Measurements from ENCODE around the gene RTN4RL1. TPM values are rescaled to one million over a fixed set of nuclear protein-coding genes. Genes with fewer than 3 reads are reported as not detected.
A peak's percentile ranks its signal among the peaks of the same experiment; 100 is the strongest.

Gene RTN4RL1
- total RNA-seq, 1 donor from 2014 or later, result not detected

GRCh38 chr17:2050300-2051060 is 25.3 kb upstream of the RTN4RL1 start:
- Histone ChIP-seq H3K36me3 (ENCODE audit: control insufficient read depth, insufficient read depth, low read length) (no peaks in the 10 kb centered on the region), H3K4me3 (ENCODE audit: low read depth, low read length) (peak overlapping the region; percentile 43), H3K27me3 (ENCODE audit: control insufficient read depth, insufficient read depth, low read length) (peaks cover 19% of the 10 kb centered on the region)
- DNase-seq (ENCODE audit: low read depth), result no peak
- no peak for TF ChIP-seq CTCF (IDR thresholded peaks at IDR 0.05; ENCODE audit: insufficient read depth, low read length, poor library complexity, severe bottlenecking)

GRCh38 chr17:2049333-2050299 is 24.5 kb upstream of the RTN4RL1 start:
- DNase-seq (ENCODE audit: low read depth), result no peak
- no peaks in the 10 kb centered on the region for H3K36me3 ChIP-seq (ENCODE audit: control insufficient read depth, insufficient read depth, low read length)
- no peak for TF ChIP-seq CTCF (IDR thresholded peaks at IDR 0.05; ENCODE audit: insufficient read depth, low read length, poor library complexity, severe bottlenecking)
- peak overlapping the region; percentile 58 for H3K4me3 ChIP-seq (ENCODE audit: low read depth, low read length)
- peaks cover 19% of the 10 kb centered on the region for H3K27me3 ChIP-seq (ENCODE audit: control insufficient read depth, insufficient read depth, low read length)

GRCh38 chr17:2048805-2049204 is 23.7 kb upstream of the RTN4RL1 start:
- DNase-seq (ENCODE audit: low read depth), result no peak
- H3K4me3 ChIP-seq (ENCODE audit: low read depth, low read length), result peak overlapping the region; percentile 58
- TF ChIP-seq CTCF (IDR thresholded peaks at IDR 0.05; ENCODE audit: insufficient read depth, low read length, poor library complexity, severe bottlenecking), result no peak

GRCh38 chr17:2047590-2047989 is 22.5 kb upstream of the RTN4RL1 start:
- no peak for TF ChIP-seq CTCF (IDR thresholded peaks at IDR 0.05; ENCODE audit: insufficient read depth, low read length, poor library complexity, severe bottlenecking)
- H3K4me3 ChIP-seq (ENCODE audit: low read depth, low read length), result no peak overlapping the region
- H3K36me3 ChIP-seq (ENCODE audit: control insufficient read depth, insufficient read depth, low read length), result peaks cover 2% of the 10 kb centered on the region
- peaks cover 16% of the 10 kb centered on the region for H3K27me3 ChIP-seq (ENCODE audit: control insufficient read depth, insufficient read depth, low read length)
- DNase-seq (ENCODE audit: low read depth), result no peak

More at GRCh38 chr17:2048805-2049204, 23.7 kb upstream of the RTN4RL1 start:
- peaks cover 2% of the 10 kb centered on the region for H3K36me3 ChIP-seq (ENCODE audit: control insufficient read depth, insufficient read depth, low read length)
- H3K27me3 ChIP-seq (ENCODE audit: control insufficient read depth, insufficient read depth, low read length), result peaks cover 19% of the 10 kb centered on the region

GRCh38 chr17:2044263-2044894 is 19.2 kb upstream of the RTN4RL1 start:
- H3K4me3 ChIP-seq (ENCODE audit: low read depth, low read length), result no peak overlapping the region
- DNase-seq (ENCODE audit: low read depth), result no peak
- H3K36me3 ChIP-seq (ENCODE audit: control insufficient read depth, insufficient read depth, low read length), result peaks cover 3% of the 10 kb centered on the region
- TF ChIP-seq CTCF (IDR thresholded peaks at IDR 0.05; ENCODE audit: insufficient read depth, low read length, poor library complexity, severe bottlenecking), result no peak
- no peaks in the 10 kb centered on the region for H3K27me3 ChIP-seq (ENCODE audit: control insufficient read depth, insufficient read depth, low read length)
